GM19438 (cell line): ENCODE data around the gene SPRED1.

Experiments used
- ATAC-seq: cut with Tn5 transposase; IDR thresholded peaks from one replicate; pipeline ENCODE4 v1.9.1; 2021; ENCODE audit warnings: low read depth; ENCODE audit not compliant: unreplicated experiment

Gene SPRED1

DNA sequence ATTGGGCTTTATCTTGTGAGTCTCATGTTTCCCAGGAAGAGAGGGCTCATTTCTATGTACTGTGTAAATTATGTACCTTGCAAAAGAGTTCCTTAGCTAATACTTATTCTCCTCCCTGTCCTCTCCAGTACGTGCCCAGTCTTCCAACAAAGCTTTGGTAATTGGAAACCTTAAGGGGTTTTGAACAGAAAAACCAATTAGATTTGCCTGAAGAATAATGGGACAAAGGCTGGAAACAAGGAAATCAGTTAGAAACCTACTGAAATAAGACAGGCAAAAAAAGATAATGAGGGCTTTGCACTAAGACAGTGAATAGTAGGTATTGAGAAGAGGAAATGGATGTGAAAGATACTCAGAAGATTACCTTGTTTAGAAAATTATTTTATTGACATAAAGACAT lies 82.5 kb downstream of the SPRED1 start:
- ATAC-seq: no peak

DNA sequence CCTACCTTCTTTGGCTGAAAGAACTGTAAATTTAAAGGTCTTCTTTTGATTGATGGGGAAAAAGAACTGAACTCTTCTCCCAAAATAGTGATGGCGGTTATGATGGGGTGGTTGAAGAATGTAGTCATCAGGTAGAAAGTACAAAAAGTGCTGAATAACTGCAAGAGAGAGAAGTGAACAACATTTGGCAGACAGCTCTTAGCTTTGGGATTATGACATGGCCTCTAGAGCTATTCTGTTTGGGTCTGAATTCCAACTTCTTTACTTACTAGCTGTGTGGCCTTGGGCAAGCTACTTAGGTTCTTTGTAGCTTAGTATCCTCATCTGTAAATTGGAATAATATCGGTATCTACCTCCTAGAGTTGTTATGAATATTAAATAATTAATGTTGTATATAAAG lies 91.7 kb downstream of the SPRED1 start:
- no peak for ATAC-seq

DNA sequence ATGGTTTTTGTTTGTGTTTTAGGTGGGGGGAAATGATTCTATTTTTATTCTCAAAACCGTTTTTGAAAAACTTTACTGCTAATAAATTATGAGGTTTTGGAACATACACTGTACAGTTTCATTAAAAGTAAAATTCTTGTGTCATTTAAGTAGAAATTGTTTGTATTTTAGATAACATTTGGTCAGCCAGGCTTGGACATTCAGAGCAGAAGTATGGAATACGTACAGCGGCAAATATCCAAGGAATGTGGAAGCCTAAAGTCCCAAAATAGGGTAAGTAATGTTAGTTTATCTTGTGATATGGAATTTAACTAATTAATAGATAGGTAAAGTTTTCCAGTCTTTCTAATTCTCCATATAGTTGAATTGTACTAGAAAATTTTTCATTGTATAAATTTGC lies 96.6 kb downstream of the SPRED1 start:
- no peak for ATAC-seq

DNA sequence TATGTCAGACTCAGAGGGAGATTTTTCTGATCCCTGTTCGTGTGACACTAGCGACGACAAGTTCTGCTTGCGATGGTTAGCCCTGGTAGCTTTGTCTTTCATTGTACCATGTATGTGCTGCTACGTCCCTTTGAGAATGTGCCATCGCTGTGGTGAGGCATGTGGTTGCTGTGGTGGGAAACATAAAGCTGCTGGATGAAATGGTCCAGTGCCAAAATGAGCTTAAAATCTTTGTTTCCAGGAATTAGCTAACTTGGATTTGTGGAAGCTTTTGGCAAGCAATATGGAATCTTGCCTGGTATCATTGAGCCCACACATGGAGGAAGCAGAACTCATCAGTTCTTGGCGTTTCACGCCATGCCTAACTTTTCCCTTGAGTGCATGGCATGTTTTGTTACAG lies 98.8 kb downstream of the SPRED1 start:
- no peak for ATAC-seq

DNA sequence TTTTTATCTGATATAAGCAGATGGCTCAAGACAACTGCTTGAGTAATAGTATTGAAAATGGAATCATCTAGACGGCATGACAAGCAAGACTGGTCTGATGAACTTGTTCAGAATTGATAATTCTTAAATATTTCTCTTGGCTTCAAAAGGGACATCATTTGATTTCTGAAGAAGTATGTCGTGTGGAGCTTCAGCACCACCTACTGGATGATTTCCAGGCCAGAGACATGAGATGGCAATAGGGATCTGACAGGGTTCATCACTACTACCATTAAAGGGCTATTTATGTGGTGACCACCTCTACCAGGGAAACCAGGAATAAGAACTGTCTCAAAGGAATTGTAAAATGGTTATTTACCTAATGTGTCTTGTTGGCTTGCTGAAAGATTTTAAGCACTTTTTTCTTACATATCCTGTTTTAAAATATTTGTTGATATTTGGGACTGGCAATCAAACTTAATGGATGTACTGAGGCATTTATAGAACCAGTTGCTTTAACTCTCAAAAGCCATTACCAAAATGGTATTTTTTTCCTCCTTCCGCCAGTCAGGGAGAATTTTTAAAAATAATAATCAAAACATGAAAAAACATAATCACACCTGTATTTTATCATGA lies 101.8 kb downstream of the SPRED1 start:
- no peak for ATAC-seq

DNA sequence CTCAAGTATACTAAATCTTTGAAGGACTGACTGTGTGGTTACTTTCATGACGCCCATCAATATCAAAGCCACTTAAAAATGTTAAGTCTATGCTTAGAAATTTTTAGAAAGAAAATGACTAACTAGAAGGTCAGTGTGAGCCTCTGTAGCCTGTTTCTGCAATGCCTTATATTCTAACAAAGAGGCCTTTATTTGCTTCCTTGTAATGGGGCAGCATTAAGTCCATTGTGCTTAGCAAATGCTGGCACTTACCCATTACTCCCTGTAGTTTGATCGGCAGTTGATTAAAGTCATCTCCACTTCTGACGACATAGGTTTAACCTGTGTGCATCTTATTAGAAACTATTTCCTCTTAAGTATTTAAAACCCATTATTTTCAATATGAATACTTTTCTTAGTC lies 109.7 kb downstream of the SPRED1 start:
- ATAC-seq: no peak

DNA sequence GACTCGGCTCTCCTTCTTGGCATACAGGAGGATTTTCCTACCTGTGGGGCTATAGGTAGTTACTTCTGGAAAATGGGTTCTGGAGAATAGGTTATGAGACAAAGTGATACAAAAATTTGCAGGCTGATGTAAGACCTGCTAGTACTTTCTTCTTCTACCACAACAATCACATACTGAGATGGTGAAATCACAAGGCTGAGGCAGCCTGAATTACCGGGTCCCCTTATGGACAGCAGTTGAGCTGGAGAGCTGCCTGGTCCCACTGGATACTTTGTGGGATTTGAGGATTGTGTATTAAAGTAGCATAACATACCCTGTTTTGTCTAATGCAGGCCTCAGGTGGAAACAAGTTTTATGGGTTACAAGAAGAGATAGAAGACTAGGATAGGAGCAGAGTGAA lies 114.8 kb downstream of the SPRED1 start:
- ATAC-seq: no peak

DNA sequence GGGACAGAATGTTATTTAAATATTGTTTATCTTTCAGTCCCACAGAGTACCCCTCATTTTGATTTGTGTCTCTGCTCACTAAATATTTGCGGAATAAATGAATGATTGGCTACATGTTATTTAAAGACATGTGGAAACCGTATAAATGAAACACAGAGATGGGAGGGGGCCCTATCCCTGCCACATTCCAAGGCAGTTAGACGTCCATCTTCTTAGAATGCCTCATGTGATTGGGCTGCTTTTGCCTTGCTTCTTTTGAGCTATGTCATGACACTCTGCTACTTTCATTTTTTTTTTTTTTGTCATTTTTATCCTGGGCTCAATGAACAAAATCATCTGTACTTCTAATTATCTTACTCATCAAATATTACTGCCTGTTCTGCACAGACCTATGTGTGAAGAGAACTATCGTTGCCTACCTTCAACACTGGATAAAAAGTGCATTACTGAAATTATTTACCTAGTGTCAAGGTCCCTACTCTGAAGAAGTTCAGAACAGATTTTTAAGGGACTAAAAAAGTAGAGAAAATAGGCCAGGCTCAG lies 117.4 kb downstream of the SPRED1 start:
- ATAC-seq: no peak

DNA sequence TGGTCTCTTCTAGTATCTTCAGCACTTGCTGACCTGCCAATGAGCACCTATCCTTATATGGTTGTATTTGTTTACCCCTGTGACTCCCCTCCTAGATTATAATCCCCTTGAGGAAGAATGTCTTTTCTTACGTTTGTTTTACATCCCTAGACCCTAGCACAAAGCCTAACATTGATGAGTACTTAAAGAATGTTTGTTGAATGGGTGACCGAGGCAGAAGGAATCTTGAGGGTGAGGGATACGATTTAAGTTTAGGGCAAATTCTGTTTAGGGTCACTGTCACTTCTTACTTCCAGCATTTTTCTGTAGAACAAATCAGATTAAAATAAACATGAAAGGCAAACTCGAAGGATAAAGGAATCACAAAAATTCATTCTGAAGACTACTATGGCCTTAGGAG lies 120.4 kb downstream of the SPRED1 start:
- ATAC-seq: no peak

DNA sequence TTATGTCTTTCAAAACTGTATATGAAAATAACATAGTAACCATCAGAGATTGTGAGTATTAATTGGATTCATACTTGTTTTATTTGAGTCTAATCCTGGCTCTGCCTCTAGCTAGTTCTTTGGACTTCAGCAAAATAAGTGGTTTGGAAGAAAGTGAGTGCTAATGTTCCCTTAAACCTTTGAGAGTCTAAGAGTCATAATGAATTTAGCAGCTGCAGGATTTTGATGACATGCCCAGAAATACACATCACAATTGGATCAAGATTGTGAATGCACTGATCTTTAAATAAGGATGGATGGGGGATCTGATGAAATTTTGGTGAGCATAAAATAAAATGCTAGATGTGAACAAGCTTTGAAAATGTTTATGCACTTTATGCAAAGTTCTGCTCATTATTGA lies 121.4 kb downstream of the SPRED1 start:
- ATAC-seq: no peak

DNA sequence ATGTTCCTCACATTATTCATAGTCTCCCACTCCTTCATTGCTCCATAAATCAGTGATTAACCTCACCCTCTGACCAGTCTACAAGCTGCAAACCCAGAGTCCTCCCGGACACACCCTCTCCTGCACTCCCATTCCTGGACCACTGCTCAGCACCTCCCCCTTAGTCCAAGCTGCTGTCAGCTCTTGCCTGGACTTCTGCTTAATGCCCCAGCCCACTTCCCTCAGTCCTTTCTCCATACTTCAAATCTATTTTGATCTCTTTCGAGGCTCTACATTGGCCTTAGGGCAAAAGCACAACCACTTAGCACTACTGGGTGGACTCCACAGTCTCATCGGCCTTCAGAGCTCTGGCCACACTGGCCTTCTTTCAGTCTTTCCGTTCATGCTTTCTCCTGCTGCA lies 121.9 kb downstream of the SPRED1 start:
- no peak for ATAC-seq

DNA sequence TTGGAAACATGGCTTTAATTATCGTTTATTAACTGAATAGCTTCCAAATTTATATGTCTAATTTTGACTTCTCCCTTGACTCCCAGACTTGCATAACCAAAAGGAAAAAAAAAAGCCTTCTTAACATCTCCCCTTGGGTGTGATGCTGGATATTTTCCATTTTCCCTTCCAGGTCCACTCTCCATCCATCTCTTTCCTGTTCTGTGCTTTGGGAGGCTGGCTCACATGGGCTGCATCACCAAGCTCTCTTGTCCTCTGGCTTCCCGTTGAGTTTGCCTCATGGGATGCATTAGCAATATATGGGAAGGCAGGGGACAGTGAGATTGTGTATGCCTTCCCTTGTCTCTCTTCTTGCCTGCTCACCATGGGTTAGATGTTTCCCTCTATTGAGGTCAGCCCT lies 123.4 kb downstream of the SPRED1 start:
- no peak for ATAC-seq

DNA sequence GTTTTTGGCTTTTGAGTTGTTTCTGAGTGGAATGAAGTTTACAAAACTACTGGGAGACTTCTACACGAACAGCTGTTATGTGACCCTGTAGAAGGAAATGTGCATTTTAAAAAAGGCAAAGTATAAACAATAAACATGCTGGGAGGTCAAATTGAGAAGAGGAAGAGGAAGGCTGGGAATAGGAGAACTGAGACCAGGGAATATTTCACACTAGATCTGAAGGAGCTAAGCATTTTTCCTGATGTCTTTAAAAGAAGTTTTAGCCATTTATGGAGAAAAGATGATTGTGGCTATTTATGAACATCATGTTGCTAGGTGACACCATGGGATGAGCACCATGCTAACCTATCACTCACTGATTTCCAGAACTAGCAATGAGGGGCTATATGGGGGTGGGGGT lies 125.0 kb downstream of the SPRED1 start:
- ATAC-seq: no peak

DNA sequence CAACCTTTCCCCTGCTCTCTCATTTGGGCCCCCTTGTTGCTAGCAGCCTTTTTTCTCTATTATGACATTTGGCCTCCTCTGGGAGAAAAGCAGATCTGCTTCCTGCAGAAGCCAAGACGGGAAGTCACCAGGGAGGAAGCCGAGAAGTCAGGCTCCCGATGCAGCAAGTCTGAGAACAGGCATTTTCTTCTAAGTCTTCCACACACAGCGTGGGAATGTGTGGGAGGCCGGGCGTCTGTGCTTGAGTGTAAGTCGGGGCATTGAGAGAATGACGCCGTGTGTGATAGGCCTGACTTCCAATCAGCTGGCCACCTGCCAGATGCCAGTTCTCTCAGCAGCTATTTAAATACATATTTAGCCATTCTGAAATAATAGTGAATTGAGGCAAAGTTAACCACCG lies 125.5 kb downstream of the SPRED1 start:
- ATAC-seq: no peak

DNA sequence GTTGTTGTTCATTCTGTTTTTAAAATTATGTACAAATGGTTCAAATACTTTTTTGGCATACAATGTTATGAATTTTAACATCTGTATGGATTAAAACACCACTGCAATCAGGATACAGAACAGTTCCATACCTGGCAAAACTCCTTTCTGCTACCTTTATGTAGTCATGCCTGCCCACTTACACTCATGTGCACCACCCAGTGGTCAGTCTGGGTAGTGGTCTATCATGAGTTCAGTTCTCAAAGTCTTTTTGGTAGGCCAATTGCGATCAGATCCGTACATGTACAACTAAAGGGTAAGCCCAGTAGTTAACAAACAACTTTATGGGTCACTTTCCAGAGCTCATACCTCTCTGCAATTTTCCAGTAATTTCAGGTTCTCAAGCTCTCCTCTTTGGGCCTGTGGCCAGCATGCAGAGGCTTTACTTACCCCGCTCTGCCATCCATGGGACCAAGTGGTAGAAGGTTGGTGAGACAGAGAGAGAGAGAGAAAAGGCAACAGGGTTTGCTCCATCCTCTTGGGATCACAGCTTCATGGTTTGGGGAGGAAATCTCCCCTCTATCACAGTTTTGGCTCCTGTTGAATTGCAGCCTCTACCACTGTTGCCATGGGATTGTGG lies 137.4 kb downstream of the SPRED1 start:
- ATAC-seq: no peak

DNA sequence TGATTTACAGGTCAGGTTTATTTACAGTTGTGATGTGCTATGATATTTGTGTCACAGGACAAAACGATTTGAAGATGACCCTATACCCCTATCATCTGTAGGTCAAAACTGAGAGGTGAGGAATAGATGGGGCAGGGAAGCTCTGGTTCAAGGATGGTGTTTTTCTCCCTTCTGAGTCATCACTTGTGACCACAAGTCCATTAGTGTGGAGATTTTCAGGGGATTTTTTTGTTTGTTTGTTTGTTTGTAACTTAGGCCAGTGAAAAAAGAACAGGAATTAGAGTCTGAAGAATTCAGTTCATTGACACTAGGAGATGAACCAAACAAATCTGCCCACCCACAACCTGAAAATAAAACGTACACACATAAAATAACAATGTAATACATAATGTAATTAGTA lies 138.6 kb downstream of the SPRED1 start:
- ATAC-seq: no peak

DNA sequence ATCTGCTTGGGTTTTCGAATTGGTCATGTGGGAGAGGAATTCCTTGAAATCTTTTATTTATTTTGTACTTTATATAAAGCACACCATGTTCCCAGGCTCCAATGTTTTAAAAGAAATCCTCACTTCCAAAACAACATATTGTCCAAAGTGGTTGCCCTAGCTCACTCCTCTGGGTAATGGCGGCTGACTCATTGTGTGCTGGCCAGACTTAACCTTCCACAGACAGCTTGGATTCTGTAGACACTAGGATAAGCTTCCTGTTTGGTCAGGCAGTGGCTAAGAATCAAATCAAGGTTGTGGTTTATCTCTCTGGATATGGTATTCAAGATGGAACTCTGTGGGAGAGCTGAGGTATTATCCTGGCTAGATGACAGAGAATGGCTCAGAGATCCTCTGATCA lies 145.5 kb downstream of the SPRED1 start:
- ATAC-seq: no peak

DNA sequence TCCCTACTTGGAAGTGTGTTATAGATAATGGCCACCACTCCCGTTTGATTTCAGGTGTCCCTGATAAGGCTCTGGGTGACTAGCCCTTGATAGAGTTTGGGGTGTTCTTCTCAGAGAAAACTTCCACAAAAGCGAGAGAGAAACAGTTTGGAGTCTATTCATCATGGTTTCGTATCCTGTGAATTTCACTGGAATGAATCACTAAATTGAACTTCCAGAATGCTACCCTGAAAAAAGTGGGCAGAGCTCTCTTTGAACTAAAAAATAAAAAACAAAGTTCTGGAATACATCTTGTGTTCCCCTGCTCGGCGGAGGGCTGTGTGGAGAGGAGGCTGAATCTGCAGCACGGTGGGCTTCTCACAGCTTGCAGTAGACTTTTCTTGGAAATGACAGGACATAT lies 148.5 kb downstream of the SPRED1 start:
- no peak for ATAC-seq

DNA sequence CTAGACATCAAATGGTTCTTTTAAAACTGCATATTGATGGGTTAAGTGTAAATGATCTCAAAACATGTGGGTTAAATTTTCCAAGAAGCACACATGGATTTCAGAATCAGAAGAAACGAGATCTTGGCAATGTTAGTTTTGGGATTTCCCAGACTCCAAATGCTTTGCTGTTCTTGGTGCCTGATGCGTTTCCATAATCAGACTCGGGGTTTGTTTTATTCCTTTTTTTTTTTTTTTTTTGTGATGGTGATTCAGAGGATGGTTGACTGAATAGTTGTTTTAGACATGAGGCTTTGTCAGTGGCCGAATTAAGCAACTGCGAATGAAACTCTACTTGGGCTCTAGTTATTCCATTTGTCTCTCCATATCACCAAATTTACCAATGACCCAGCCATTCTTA lies 149.1 kb downstream of the SPRED1 start:
- no peak for ATAC-seq

DNA sequence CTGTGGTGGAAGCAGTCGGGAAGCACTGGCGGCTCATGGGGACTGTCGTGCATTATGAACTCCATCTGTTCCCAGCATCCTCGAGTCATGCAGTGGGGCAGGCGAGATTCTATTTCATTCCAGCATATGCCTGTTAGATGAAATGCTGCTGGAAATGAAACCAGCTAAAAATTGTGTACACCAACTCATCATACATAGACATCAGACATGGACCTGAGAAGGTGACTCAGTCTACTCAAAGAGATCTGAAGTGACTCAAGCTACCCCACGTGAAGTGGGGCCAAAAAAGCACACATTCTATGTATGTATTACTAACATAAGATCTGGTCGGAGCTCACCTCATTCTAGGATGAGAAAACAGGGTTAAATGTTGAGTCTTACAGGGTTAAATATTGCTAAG lies 153.8 kb downstream of the SPRED1 start:
- ATAC-seq: no peak
